Measurements from ENCODE around the gene USE1. TPM values are rescaled to one million over a fixed set of nuclear protein-coding genes. Genes with fewer than 3 reads are reported as not detected.

The USE1 gene
- total and polyA plus RNA-seq, 4 donors = 9.6 to 27.8 (median 18.1) TPM

GRCh38 chr19:17183858-17184321 is 31.3 kb upstream of the USE1 start:
- no peak for DNase-seq (ENCODE audit: low spot score)
- no peak overlapping the region for H3K4me3 ChIP-seq (ENCODE audit: low read depth in 1 of 3, low read length in 3 of 3)
- peaks cover 2 to 32% (median 8%) of the 10 kb centered on the region in 4 donors for H3K36me3 ChIP-seq (ENCODE audit: control insufficient read depth in 4 of 4, insufficient read depth in 3 of 4, low read depth in 1 of 4, low read length in 3 of 4)
- 72% methylated on average over 11 of the region's 11 CpGs for WGBS
- H3K9me3 ChIP-seq (ENCODE audit: control insufficient read depth in 4 of 4, low read length in 3 of 4) = no peaks in the 10 kb centered on the region
- H3K4me1 ChIP-seq (ENCODE audit: control insufficient read depth in 4 of 4, insufficient read depth in 4 of 4, low read length in 3 of 4) = no peaks in the 10 kb centered on the region
- no peak for TF ChIP-seq CTCF (IDR thresholded peaks at IDR 0.05; ENCODE audit: low read depth, low read length, missing input control)
- no peak for TF ChIP-seq JUND (IDR thresholded peaks at IDR 0.05)
- no peak for TF ChIP-seq HNF4A (conservative IDR thresholded peaks at IDR 0.05)
- TF ChIP-seq FOXA2 (IDR thresholded peaks at IDR 0.05) = no peak
- no peak for TF ChIP-seq HNF4G (IDR thresholded peaks at IDR 0.05)
- no peak for TF ChIP-seq ZBTB33 (IDR thresholded peaks at IDR 0.05)
- no peak for TF ChIP-seq FOXA1 (IDR thresholded peaks at IDR 0.05)
- no peak for TF ChIP-seq REST (IDR thresholded peaks at IDR 0.05)
- TF ChIP-seq YY1 (IDR thresholded peaks at IDR 0.05) = no peak
- no peak for TF ChIP-seq EGR1 (IDR thresholded peaks at IDR 0.05; ENCODE audit: low read depth in 2 of 2)
- H3K27me3 ChIP-seq (ENCODE audit: control insufficient read depth in 4 of 4, insufficient read depth in 4 of 4, low read length in 3 of 4) = no peaks in the 10 kb centered on the region
- no peak overlapping the region for H3K27ac ChIP-seq (ENCODE audit: low read depth in 1 of 2, low read length in 2 of 2)
- no peak overlapping the region for H3K9ac ChIP-seq (ENCODE audit: low read depth in 1 of 2, low read length in 2 of 2)

GRCh38 chr19:17184371-17184841 is 30.8 kb upstream of the USE1 start:
- TF ChIP-seq YY1 (IDR thresholded peaks at IDR 0.05) (no peak), FOXA2 (IDR thresholded peaks at IDR 0.05) (no peak)
- DNase-seq (ENCODE audit: low spot score) = no peak
- Histone ChIP-seq H3K36me3 (ENCODE audit: control insufficient read depth in 4 of 4, insufficient read depth in 3 of 4, low read depth in 1 of 4, low read length in 3 of 4) (peaks cover 2 to 36% (median 11%) of the 10 kb centered on the region in 4 donors), H3K4me1 (ENCODE audit: control insufficient read depth in 4 of 4, insufficient read depth in 4 of 4, low read length in 3 of 4) (no peaks in the 10 kb centered on the region), H3K9me3 (ENCODE audit: control insufficient read depth in 4 of 4, low read length in 3 of 4) (no peaks in the 10 kb centered on the region), H3K9ac (ENCODE audit: low read depth in 1 of 2, low read length in 2 of 2) (no peak overlapping the region), H3K27me3 (ENCODE audit: control insufficient read depth in 4 of 4, insufficient read depth in 4 of 4, low read length in 3 of 4) (no peaks in the 10 kb centered on the region), H3K4me3 (ENCODE audit: low read depth in 1 of 3, low read length in 3 of 3) (no peak overlapping the region), H3K27ac (ENCODE audit: low read depth in 1 of 2, low read length in 2 of 2) (no peak overlapping the region)
- WGBS = 88% methylated on average over 12 of the region's 12 CpGs

GRCh38 chr19:17185590-17185989 is 29.6 kb upstream of the USE1 start:
- no peaks in the 10 kb centered on the region for H3K9me3 ChIP-seq (ENCODE audit: control insufficient read depth in 4 of 4, low read length in 3 of 4)
- H3K27me3 ChIP-seq (ENCODE audit: control insufficient read depth in 4 of 4, insufficient read depth in 4 of 4, low read length in 3 of 4) = no peaks in the 10 kb centered on the region
- peaks cover 2 to 41% (median 12%) of the 10 kb centered on the region in 4 donors for H3K36me3 ChIP-seq (ENCODE audit: control insufficient read depth in 4 of 4, insufficient read depth in 3 of 4, low read depth in 1 of 4, low read length in 3 of 4)
- H3K4me3 ChIP-seq (ENCODE audit: low read depth in 1 of 3, low read length in 3 of 3) = no peak overlapping the region
- no peaks in the 10 kb centered on the region for H3K4me1 ChIP-seq (ENCODE audit: control insufficient read depth in 4 of 4, insufficient read depth in 4 of 4, low read length in 3 of 4)
- no peak overlapping the region for H3K27ac ChIP-seq (ENCODE audit: low read depth in 1 of 2, low read length in 2 of 2)
- DNase-seq (ENCODE audit: low spot score) = no peak
- no peak overlapping the region for H3K9ac ChIP-seq (ENCODE audit: low read depth in 1 of 2, low read length in 2 of 2)
- WGBS = 91% methylated on average over 8 of the region's 8 CpGs
- TF ChIP-seq HNF4A (conservative IDR thresholded peaks at IDR 0.05) (no peak), NR2F2 (IDR thresholded peaks at IDR 0.05) (no peak), GABPA (IDR thresholded peaks at IDR 0.05 in 1 of 2, conservative IDR thresholded peaks at IDR 0.05 in 1 of 2) (no peak), YY1 (IDR thresholded peaks at IDR 0.05) (no peak), ATF3 (IDR thresholded peaks at IDR 0.05) (no peak), FOXA1 (IDR thresholded peaks at IDR 0.05) (no peak), REST (IDR thresholded peaks at IDR 0.05) (no peak)
